Measurements from ENCODE around the gene SLC26A5. TPM values are rescaled to one million over a fixed set of nuclear protein-coding genes. Genes with fewer than 3 reads are reported as not detected.

The SLC26A5 gene
- total and polyA plus RNA-seq, 2 experiments from 2014 or later: 0.30 TPM; not detected in 1

GRCh38 chr7:103398483-103399127, 47.4 kb downstream of the SLC26A5 start:
- Histone ChIP-seq H3K27me3 (no peaks in the 10 kb centered on the region), H3K9me2 (replicated peaks; ENCODE audit: insufficient read depth) (no peaks in the 10 kb centered on the region), H3K4me1 (ENCODE audit: insufficient read depth) (no peaks in the 10 kb centered on the region), H4K20me1 (ENCODE audit: insufficient read depth, poor library complexity, severe bottlenecking) (no peaks in the 10 kb centered on the region), H3K4me2 (no peak overlapping the region), H3K4me3 (no peak overlapping the region), H2AFZ (no peak overlapping the region), H3K36me3 (replicated peaks; ENCODE audit: insufficient read depth, low read depth) (no peaks in the 10 kb centered on the region), H3K9me3 (ENCODE audit: low read depth) (no peaks in the 10 kb centered on the region), H3K79me2 (no peaks in the 10 kb centered on the region), H3K27ac (no peak overlapping the region)
- no peak for DNase-seq (ENCODE audit: low spot score)
- TF ChIP-seq EZH2 (IDR thresholded peaks at IDR 0.05; ENCODE audit: borderline replicate concordance) (no peak), EZH2phosphoT487 (IDR thresholded peaks at IDR 0.05; ENCODE audit: low read depth, severe bottlenecking, unreplicated experiment) (no peak)
- TF ChIP-seq, protein P1, sequence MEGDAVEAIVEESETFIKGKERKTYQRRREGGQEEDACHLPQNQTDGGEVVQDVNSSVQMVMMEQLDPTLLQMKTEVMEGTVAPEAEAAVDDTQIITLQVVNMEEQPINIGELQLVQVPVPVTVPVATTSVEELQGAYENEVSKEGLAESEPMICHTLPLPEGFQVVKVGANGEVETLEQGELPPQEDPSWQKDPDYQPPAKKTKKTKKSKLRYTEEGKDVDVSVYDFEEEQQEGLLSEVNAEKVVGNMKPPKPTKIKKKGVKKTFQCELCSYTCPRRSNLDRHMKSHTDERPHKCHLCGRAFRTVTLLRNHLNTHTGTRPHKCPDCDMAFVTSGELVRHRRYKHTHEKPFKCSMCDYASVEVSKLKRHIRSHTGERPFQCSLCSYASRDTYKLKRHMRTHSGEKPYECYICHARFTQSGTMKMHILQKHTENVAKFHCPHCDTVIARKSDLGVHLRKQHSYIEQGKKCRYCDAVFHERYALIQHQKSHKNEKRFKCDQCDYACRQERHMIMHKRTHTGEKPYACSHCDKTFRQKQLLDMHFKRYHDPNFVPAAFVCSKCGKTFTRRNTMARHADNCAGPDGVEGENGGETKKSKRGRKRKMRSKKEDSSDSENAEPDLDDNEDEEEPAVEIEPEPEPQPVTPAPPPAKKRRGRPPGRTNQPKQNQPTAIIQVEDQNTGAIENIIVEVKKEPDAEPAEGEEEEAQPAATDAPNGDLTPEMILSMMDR (IDR thresholded peaks at IDR 0.05; ENCODE audit: poor library complexity): no peak
- 47% methylated on average over 2 of the region's 2 CpGs for WGBS (ENCODE audit: low lambda C conversion rate, missing lambda C conversion rate)

DNA sequence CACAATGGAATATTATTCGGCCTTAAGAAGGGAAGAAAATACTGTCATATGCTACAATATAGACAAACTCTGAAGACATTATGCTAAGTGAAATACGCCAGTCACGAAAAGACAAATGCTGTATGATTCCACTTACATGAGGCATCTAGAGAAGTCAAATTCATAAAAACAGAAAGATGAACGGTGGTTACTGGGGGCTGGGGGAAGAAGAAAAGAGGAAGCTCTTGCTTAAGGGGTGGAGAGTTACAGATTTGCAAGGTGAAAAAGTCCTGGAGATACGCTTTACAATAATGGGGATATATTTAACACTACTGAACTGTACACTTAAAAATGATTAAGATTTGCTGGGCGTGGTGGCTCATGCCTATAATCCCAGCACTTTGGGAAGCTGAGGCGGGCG, 49.5 kb downstream of the SLC26A5 start:
- no peaks in the 10 kb centered on the region for H3K36me3 ChIP-seq (replicated peaks; ENCODE audit: insufficient read depth, low read depth)
- TF ChIP-seq EZH2 (IDR thresholded peaks at IDR 0.05; ENCODE audit: borderline replicate concordance) (no peak), EZH2phosphoT487 (IDR thresholded peaks at IDR 0.05; ENCODE audit: low read depth, severe bottlenecking, unreplicated experiment) (no peak)
- no peaks in the 10 kb centered on the region for H3K27me3 ChIP-seq
- no peaks in the 10 kb centered on the region for H3K79me2 ChIP-seq
- no peaks in the 10 kb centered on the region for H4K20me1 ChIP-seq (ENCODE audit: insufficient read depth, poor library complexity, severe bottlenecking)
- H3K4me3 ChIP-seq: no peak overlapping the region
- no peak overlapping the region for H2AFZ ChIP-seq
- DNase-seq (ENCODE audit: low spot score): no peak
- H3K9me2 ChIP-seq (replicated peaks; ENCODE audit: insufficient read depth): no peaks in the 10 kb centered on the region
- H3K27ac ChIP-seq: no peak overlapping the region
- no peaks in the 10 kb centered on the region for H3K9me3 ChIP-seq (ENCODE audit: low read depth)
- peaks cover 3% of the 10 kb centered on the region for H3K4me1 ChIP-seq (ENCODE audit: insufficient read depth)
- no peak overlapping the region for H3K4me2 ChIP-seq
- WGBS (ENCODE audit: low lambda C conversion rate, missing lambda C conversion rate): 68% methylated on average over 8 of the region's 8 CpGs

DNA sequence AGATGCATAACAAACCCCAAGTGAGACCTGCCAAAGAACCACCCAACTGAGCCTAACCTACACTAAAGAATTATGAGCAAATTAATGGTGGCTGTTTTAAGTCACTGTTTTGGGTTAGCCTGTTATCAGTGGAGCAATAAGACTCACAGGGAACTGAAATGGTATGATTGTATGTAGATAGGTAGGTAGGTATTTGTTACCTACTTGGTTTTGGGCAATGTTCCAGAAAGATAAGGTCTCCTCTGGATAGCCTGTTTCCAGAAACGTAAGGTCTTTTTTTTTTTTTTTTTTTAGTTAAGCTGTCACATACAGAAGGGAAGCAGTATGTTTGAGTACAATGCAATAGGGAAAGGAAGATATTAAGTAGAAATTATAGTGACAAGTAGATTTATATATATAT, 50.9 kb downstream of the SLC26A5 start:
- WGBS (ENCODE audit: low lambda C conversion rate, missing lambda C conversion rate): 68% methylated on average over 1 of the region's 1 CpG
- no peaks in the 10 kb centered on the region for H3K36me3 ChIP-seq (replicated peaks; ENCODE audit: insufficient read depth, low read depth)

DNA sequence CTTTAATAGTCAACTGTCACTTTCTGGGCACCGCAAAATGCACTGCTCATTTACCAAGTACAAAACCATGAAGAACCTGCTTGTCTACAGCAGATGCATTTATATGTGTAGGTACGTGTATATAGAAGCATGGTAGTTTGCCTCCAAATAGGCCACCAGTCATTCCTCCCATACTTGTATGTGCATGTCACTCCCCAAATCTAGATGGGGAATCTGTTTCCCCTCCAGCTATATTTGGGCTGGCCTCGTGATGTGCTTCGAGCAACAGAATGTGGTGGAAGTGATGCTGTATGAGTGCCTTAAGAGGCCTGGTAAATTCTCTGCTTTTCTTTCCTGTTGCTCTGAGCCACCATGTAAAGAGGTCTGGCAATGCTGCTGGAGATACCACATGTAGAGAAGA, 51.4 kb downstream of the SLC26A5 start:
- H3K4me1 ChIP-seq (ENCODE audit: insufficient read depth): peaks cover 3% of the 10 kb centered on the region
- no peak overlapping the region for H3K27ac ChIP-seq
- H3K4me2 ChIP-seq: no peak overlapping the region
- no peaks in the 10 kb centered on the region for H3K36me3 ChIP-seq (replicated peaks; ENCODE audit: insufficient read depth, low read depth)
- no peaks in the 10 kb centered on the region for H4K20me1 ChIP-seq (ENCODE audit: insufficient read depth, poor library complexity, severe bottlenecking)
- no peak overlapping the region for H2AFZ ChIP-seq
- H3K79me2 ChIP-seq: no peaks in the 10 kb centered on the region
- no peaks in the 10 kb centered on the region for H3K9me2 ChIP-seq (replicated peaks; ENCODE audit: insufficient read depth)
- no peaks in the 10 kb centered on the region for H3K9me3 ChIP-seq (ENCODE audit: low read depth)
- DNase-seq (ENCODE audit: low spot score): no peak
- WGBS (ENCODE audit: low lambda C conversion rate, missing lambda C conversion rate): 88% methylated on average over 4 of the region's 4 CpGs
- no peaks in the 10 kb centered on the region for H3K27me3 ChIP-seq
- H3K4me3 ChIP-seq: no peak overlapping the region
- TF ChIP-seq EZH2 (IDR thresholded peaks at IDR 0.05; ENCODE audit: borderline replicate concordance) (no peak), EZH2phosphoT487 (IDR thresholded peaks at IDR 0.05; ENCODE audit: low read depth, severe bottlenecking, unreplicated experiment) (no peak)
- TF ChIP-seq, protein P1 (IDR thresholded peaks at IDR 0.05; ENCODE audit: poor library complexity): no peak

More for the DNA sequence above, 50.9 kb downstream of the SLC26A5 start:
- Histone ChIP-seq H3K4me2 (no peak overlapping the region), H4K20me1 (ENCODE audit: insufficient read depth, poor library complexity, severe bottlenecking) (no peaks in the 10 kb centered on the region), H3K9me2 (replicated peaks; ENCODE audit: insufficient read depth) (no peaks in the 10 kb centered on the region), H3K4me1 (ENCODE audit: insufficient read depth) (peaks cover 3% of the 10 kb centered on the region), H2AFZ (no peak overlapping the region), H3K79me2 (no peaks in the 10 kb centered on the region), H3K27me3 (no peaks in the 10 kb centered on the region), H3K27ac (no peak overlapping the region), H3K9me3 (ENCODE audit: low read depth) (no peaks in the 10 kb centered on the region), H3K4me3 (no peak overlapping the region)
- TF ChIP-seq EZH2phosphoT487 (IDR thresholded peaks at IDR 0.05; ENCODE audit: low read depth, severe bottlenecking, unreplicated experiment): no peak
- TF ChIP-seq, protein P1 (IDR thresholded peaks at IDR 0.05; ENCODE audit: poor library complexity): no peak
- no peak for TF ChIP-seq EZH2 (IDR thresholded peaks at IDR 0.05; ENCODE audit: borderline replicate concordance)
- DNase-seq (ENCODE audit: low spot score): no peak
